ENCODE data around the gene MRPL14.

GRCh38 chr6:44169154-44169553 lies 41.9 kb upstream of the MRPL14 start:
- no peak for TF ChIP-seq EZH2 (IDR thresholded peaks at IDR 0.05; ENCODE audit: low read depth, unreplicated experiment)
- no peak for TF ChIP-seq EZH2phosphoT487 (IDR thresholded peaks at IDR 0.05; ENCODE audit: unreplicated experiment)

All from GM23338 (cell line).